ENCODE data around the gene ZIC4. TPM values are rescaled to one million over a fixed set of nuclear protein-coding genes. Genes with fewer than 3 reads are reported as not detected.
A peak's percentile ranks its signal among the peaks of the same experiment; 100 is the strongest.

ZIC4 gene
- total and polyA plus RNA-seq, 2 of the 8 experiments (the other 6 are each of a cell fraction or from before 2014, with no cell fraction given): 0.03 to 0.13 TPM

GRCh38 chr3:147387291-147387884 lies 19.0 kb downstream of the ZIC4 start:
- H2BK12ac ChIP-seq (ENCODE audit: low read depth, low read length): peak overlapping the region; percentile 45; the same call in 1 of the 2 replicates
- ChIA-PET CTCF (ENCODE audit: partially characterized antibody) (interaction anchor here (0.6 to 27.3 kb wide), 10 partner anchors 10 to 689 kb away, joined by 3 to 485 read pairs (median 5); no protein-coding TSS in a partner anchor), POLR2A (ENCODE audit: partially characterized antibody) (interaction anchor here (0.6 to 1.5 kb wide), 3 partner anchors 9 to 36 kb away, joined by 3 to 5 read pairs (median 4); no protein-coding TSS in a partner anchor)
- no peak overlapping the region for H4K91ac ChIP-seq (replicated peaks; ENCODE audit: insufficient read length, low read length)
- no peaks in the 10 kb centered on the region for H3K79me2 ChIP-seq (ENCODE audit: control insufficient read depth in 1 of 2, insufficient read depth in 2 of 2, low read length in 2 of 2)
- H3K18ac ChIP-seq (ENCODE audit: extremely low read depth, low read length): 0 out of 2 replicates have a peak overlapping the region, but pooled peaks have one; percentile 7
- H3K79me1 ChIP-seq (ENCODE audit: low read depth, low read length): no peaks in the 10 kb centered on the region
- no peak overlapping the region for H2BK20ac ChIP-seq (ENCODE audit: low read length)
- H3K4ac ChIP-seq (replicated peaks; ENCODE audit: insufficient read length, low read depth, low read length): no peak overlapping the region
- H3K36me3 ChIP-seq (ENCODE audit: control insufficient read depth in 2 of 4, insufficient read depth in 4 of 4, low read length in 3 of 4): peaks cover 0 to 4% (median 0%) of the 10 kb centered on the region in 4 experiments; a peak in 2 of 8 replicates
- peaks cover 75 to 98% (median 92%) of the 10 kb centered on the region in 4 experiments for H3K27me3 ChIP-seq (replicated peaks in 1 of 4; ENCODE audit: control insufficient read depth in 3 of 4, extremely low read depth in 1 of 4, insufficient read depth in 3 of 4, low read length in 3 of 4)
- H2BK120ac ChIP-seq (replicated peaks; ENCODE audit: low read depth, low read length): no peak overlapping the region
- no peak overlapping the region for H4K5ac ChIP-seq (ENCODE audit: insufficient read length, low read depth, low read length)
- WGBS, 2 experiments (ENCODE audit: extremely low coverage in 1 of 2, insufficient coverage in 1 of 2, insufficient read length in 1 of 2, insufficient replicate concordance in 2 of 2, low coverage in 1 of 2, low lambda C conversion rate in 2 of 2, missing lambda C conversion rate in 1 of 2): 9% methylated on average over 10 of the region's 10 CpGs; no CpG with 5 or more reads in 1 of the 2 experiments
- peak overlapping the region in 1 of 4 experiments; percentile 36; a peak in 2 of 8 replicates for H3K4me3 ChIP-seq (ENCODE audit: extremely low read depth in 1 of 4, insufficient read depth in 2 of 4, low read depth in 3 of 4, low read length in 4 of 4)
- DNase-seq (ENCODE audit: low read depth in 1 of 2, low spot score in 2 of 2) (peak in 1 of 2 experiments; percentile 51), FAIRE-seq (no peak)
- H3K4me1 ChIP-seq (replicated peaks in 1 of 4; ENCODE audit: control insufficient read depth in 3 of 4, insufficient read depth in 4 of 4, low read length in 3 of 4): peaks cover 9 to 33% (median 27%) of the 10 kb centered on the region in 4 experiments
- H3K4me2 ChIP-seq (ENCODE audit: insufficient read depth in 1 of 2, low read depth in 2 of 2, low read length in 2 of 2): peak overlapping the region; percentile 30 to 95; a peak in 2 of 4 replicates
- H2BK15ac ChIP-seq (ENCODE audit: low read length): no peak overlapping the region
- no peak overlapping the region for H4K8ac ChIP-seq (ENCODE audit: extremely low read depth, insufficient read depth, low read length)
- H3K9me3 ChIP-seq (ENCODE audit: insufficient read depth in 2 of 2, low read depth in 1 of 2, low read length in 1 of 2): peaks cover 0 to 4% of the 10 kb centered on the region in 2 experiments; a peak in 1 of 4 replicates
- no peak overlapping the region for H3K9ac ChIP-seq (replicated peaks in 1 of 4; ENCODE audit: extremely low read depth in 1 of 4, low read depth in 3 of 4, low read length in 3 of 4)
- H2BK5ac ChIP-seq (ENCODE audit: low read depth, low read length): no peak overlapping the region
- peaks cover 0 to 5% of the 10 kb centered on the region in 2 experiments for H4K20me1 ChIP-seq (replicated peaks in 1 of 2; ENCODE audit: control insufficient read depth in 1 of 2, insufficient read depth in 2 of 2, low read length in 2 of 2)
- H3K23ac ChIP-seq (ENCODE audit: insufficient read length): no peak overlapping the region
- H3K14ac ChIP-seq (ENCODE audit: insufficient read length): no peak overlapping the region
- no peak overlapping the region for H3K27ac ChIP-seq (ENCODE audit: low read depth, low read length)
- no peak overlapping the region for H2AK5ac ChIP-seq (ENCODE audit: low read depth, low read length)
- H2AFZ ChIP-seq (ENCODE audit: low read length): no peak overlapping the region
- no peak for TF ChIP-seq POLR2AphosphoS5 (IDR thresholded peaks at IDR 0.05; ENCODE audit: low read depth, low read length)
- 0 out of 2 replicates have a peak, but pooled peaks have one; percentile 22 for TF ChIP-seq CBX8 (IDR thresholded peaks at IDR 0.05; ENCODE audit: borderline replicate concordance, low read depth, low read length)
- TF ChIP-seq, protein P1, sequence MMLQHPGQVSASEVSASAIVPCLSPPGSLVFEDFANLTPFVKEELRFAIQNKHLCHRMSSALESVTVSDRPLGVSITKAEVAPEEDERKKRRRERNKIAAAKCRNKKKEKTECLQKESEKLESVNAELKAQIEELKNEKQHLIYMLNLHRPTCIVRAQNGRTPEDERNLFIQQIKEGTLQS (IDR thresholded peaks at IDR 0.05; ENCODE audit: insufficient read depth, low read depth, low read length): no peak
- no peak for TF ChIP-seq SAP30 (IDR thresholded peaks at IDR 0.05; ENCODE audit: insufficient read depth, insufficient replicate concordance, low read length)
- H3K23me2 ChIP-seq (ENCODE audit: low read depth, low read length): peaks cover 5% of the 10 kb centered on the region; the same call in 1 of the 2 replicates
- no peak overlapping the region for H3K56ac ChIP-seq (replicated peaks; ENCODE audit: insufficient read length, low read depth, low read length)

All from H1 (cell line).